AG09309 (cell line): ENCODE measurements around the gene KPNB1.

Experiments used
- DNase-seq: peaks from one replicate; pipeline ENCODE4 v3.0.0-alpha.2; 2010; ENCODE audit warnings: low read depth
- H3K4me3 ChIP-seq: 2 replicates; pipeline ENCODE4 v1.5.1; 2011; ENCODE audit warnings: mild to moderate bottlenecking, low read depth, low read length, moderate library complexity; ENCODE audit not compliant: control insufficient read depth
- CTCF ChIP-seq: IDR thresholded peaks from 2 replicates; pipeline ENCODE4 v1.5.1; 2011; ENCODE audit warnings: mild to moderate bottlenecking, low read depth, low read length, inconsistent platforms; ENCODE audit not compliant: insufficient read depth, control insufficient read depth; ENCODE audit errors: missing control alignments

The KPNB1 gene

GRCh38 chr17:47649153-47649971 lies at the start of gene KPNB1:
Gene KPNB1 (plus strand): TSS chr17:47649919. CDS start chr17:47650245, 326 bp downstream.
- no peak for TF ChIP-seq CTCF
- H3K4me3 ChIP-seq: peak within 1 kb of the TSS; percentile 83

GRCh38 chr17:47603830-47604597 lies 45.7 kb upstream of the KPNB1 start:
- no peak for TF ChIP-seq CTCF
- no peak overlapping the region for H3K4me3 ChIP-seq
- no peak for DNase-seq

More at GRCh38 chr17:47649153-47649971, at the start of gene KPNB1:
- peak; percentile 100 for DNase-seq

GRCh38 chr17:47604598-47604927 lies 45.2 kb upstream of the KPNB1 start:
- no peak for TF ChIP-seq CTCF
- no peak for DNase-seq
- no peak overlapping the region for H3K4me3 ChIP-seq

GRCh38 chr17:47605011-47605410 lies 44.7 kb upstream of the KPNB1 start:
- DNase-seq: no peak
- no peak overlapping the region for H3K4me3 ChIP-seq
- no peak for TF ChIP-seq CTCF

- H3K4me3 ChIP-seq: no peak overlapping the region
- TF ChIP-seq CTCF: no peak
Measured at GRCh38 chr17:47607481-47607880, 42.2 kb upstream of the KPNB1 start.

GRCh38 chr17:47611372-47612350 lies 38.1 kb upstream of the KPNB1 start:
- H3K4me3 ChIP-seq: no peak overlapping the region
- peak; percentile 40 for DNase-seq
- no peak for TF ChIP-seq CTCF

More at GRCh38 chr17:47607481-47607880, 42.2 kb upstream of the KPNB1 start:
- DNase-seq: no peak
